Measurements from ENCODE around the gene APBA2.

DNA sequence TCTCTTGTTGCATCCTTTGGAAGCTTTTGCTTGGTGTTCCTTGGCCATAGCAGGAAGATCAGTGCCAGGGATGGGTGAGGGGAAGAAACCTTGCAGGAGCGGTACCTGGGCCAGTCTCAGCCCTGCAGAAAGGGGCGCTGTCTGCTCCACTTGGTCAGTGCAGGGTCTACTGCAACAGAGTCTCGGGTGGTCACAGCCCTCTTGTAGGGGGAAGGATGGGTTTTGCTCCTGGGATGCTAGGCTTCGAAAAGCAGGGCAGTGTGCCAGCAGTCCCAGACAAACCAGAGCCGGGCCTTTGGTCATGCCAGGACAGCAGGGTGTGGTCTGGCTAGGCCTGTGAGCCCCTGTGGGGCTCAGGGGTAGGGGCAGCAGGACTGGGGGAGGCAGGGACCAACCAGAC, 186.7 kb downstream of the APBA2 start:
- TF ChIP-seq, protein P1, sequence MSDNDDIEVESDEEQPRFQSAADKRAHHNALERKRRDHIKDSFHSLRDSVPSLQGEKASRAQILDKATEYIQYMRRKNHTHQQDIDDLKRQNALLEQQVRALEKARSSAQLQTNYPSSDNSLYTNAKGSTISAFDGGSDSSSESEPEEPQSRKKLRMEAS (IDR thresholded peaks at IDR 0.05; ENCODE audit: low read depth, low read length) = no peak
- TF ChIP-seq CTCF (IDR thresholded peaks at IDR 0.05; ENCODE audit: low read depth, low read length) = no peak
- no peak for TF ChIP-seq POLR2A (IDR thresholded peaks at IDR 0.05; ENCODE audit: extremely low read depth, insufficient read length)

Measured in NB4 (cell line).